ENCODE measurements around the gene CFB.

CFB gene

GRCh38 chr6:31947070-31947675 is 1.3 kb downstream of the CFB start:
- DNase-seq: peak in 1 of 10 donors; percentile 69
- intact Hi-C loops (cut with DNase I): no loop called here

- intact Hi-C loops (cut with DNase I): no loop called here
Observed at GRCh38 chr6:31947864-31948263, 2.0 kb downstream of the CFB start.

GRCh38 chr6:31948306-31948705 is 2.4 kb downstream of the CFB start:
- intact Hi-C loops (cut with DNase I): no loop called here

More at GRCh38 chr6:31947864-31948263, 2.0 kb downstream of the CFB start:
- no peak for DNase-seq

GRCh38 chr6:31948753-31949413 is 3.0 kb downstream of the CFB start:
- intact Hi-C loops (cut with DNase I): no loop called here
- peak in 1 of 10 donors; percentile 75 for DNase-seq

More at GRCh38 chr6:31948306-31948705, 2.4 kb downstream of the CFB start:
- DNase-seq: peak in 1 of 10 donors; percentile 14

- DNase-seq: peak in 1 of 10 donors; percentile 33
- intact Hi-C loops (cut with DNase I): loop anchor here (5.0 to 10.0 kb wide), 3 partner anchors 48 to 405 kb away; partner anchors contain the start of genes ATP6V1G2, DDX39B, LY6G5C and NFKBIL1
Observed at GRCh38 chr6:31949926-31950548, 4.1 kb downstream of the CFB start.

- intact Hi-C loops (cut with DNase I): loop anchor here (5.0 to 10.0 kb wide), 3 partner anchors 50 to 407 kb away; partner anchors contain the start of genes ATP6V1G2, DDX39B, LY6G5C and NFKBIL1
Observed at GRCh38 chr6:31952140-31952805, 6.4 kb downstream of the CFB start.

GRCh38 chr6:31952890-31953289 is 7.0 kb downstream of the CFB start:
- peak in 1 of 10 donors; percentile 43 for DNase-seq
- intact Hi-C loops (cut with DNase I): loop anchor here (5.0 to 10.0 kb wide), 3 partner anchors 51 to 408 kb away; partner anchors contain the start of genes ATP6V1G2, DDX39B, LY6G5C and NFKBIL1

More at GRCh38 chr6:31952140-31952805, 6.4 kb downstream of the CFB start:
- DNase-seq: peak in 8 of 10 donors; percentile 31 to 93 (median 56)

- DNase-seq: peak in 1 of 10 donors; percentile 70
- intact Hi-C loops (cut with DNase I): loop anchor here (5.0 to 10.0 kb wide), 3 partner anchors 52 to 410 kb away; partner anchors contain the start of genes ATP6V1G2, DDX39B, LY6G5C and NFKBIL1
Observed at GRCh38 chr6:31954511-31954910, 8.6 kb downstream of the CFB start.

GRCh38 chr6:31956796-31957195 is 10.9 kb downstream of the CFB start:
- peak in 1 of 10 donors; percentile 13 for DNase-seq
- intact Hi-C loops (cut with DNase I): loop anchor here (10.0 kb wide), 1 partner anchor 412 kb away; the partner anchor contains the start of genes ATP6V1G2, DDX39B and NFKBIL1

- peak in 1 of 10 donors; percentile 74 for DNase-seq
- intact Hi-C loops (cut with DNase I): loop anchor here (10.0 kb wide), 1 partner anchor 414 kb away; the partner anchor contains the start of genes ATP6V1G2, DDX39B and NFKBIL1
Observed at GRCh38 chr6:31958412-31958740, 12.5 kb downstream of the CFB start.

GRCh38 chr6:31958741-31959739 is 13.1 kb downstream of the CFB start, which contains the start of the genes NELFE and SKIC2:
Gene NELFE (minus strand): TSS chr6:31958971. CDS start chr6:31958446, 525 bp downstream.
Gene SKIC2 (plus strand): TSS chr6:31959175. CDS start chr6:31959193, 18 bp downstream.
- intact Hi-C loops (cut with DNase I): loop anchor here (1.0 to 10.0 kb wide), 2 partner anchors 12 to 414 kb away; partner anchors contain the start of genes ATP6V1G2, DDX39B and NFKBIL1
- peak; percentile 98 to 100 (median 99) for DNase-seq

GRCh38 chr6:31961616-31962015 is 15.7 kb downstream of the CFB start:
- DNase-seq: peak in 1 of 10 donors; percentile 66
- intact Hi-C loops (cut with DNase I): no loop called here

GRCh38 chr6:31963921-31964320 is 18.0 kb downstream of the CFB start:
- peak in 1 of 10 donors; percentile 41 for DNase-seq
- intact Hi-C loops (cut with DNase I): no loop called here

- intact Hi-C loops (cut with DNase I): no loop called here
- DNase-seq: peak in 2 of 10 donors; percentile 40 to 63
Observed at GRCh38 chr6:31965700-31966099, 19.8 kb downstream of the CFB start.

- DNase-seq: peak in 1 of 10 donors; percentile 17
- intact Hi-C loops (cut with DNase I): no loop called here
Observed at GRCh38 chr6:31966506-31966905, 20.6 kb downstream of the CFB start.

- peak in 2 of 10 donors; percentile 20 to 40 for DNase-seq
- intact Hi-C loops (cut with DNase I): no loop called here
Observed at GRCh38 chr6:31966997-31967925, 21.4 kb downstream of the CFB start.

- no peak for DNase-seq
- intact Hi-C loops (cut with DNase I): no loop called here
Observed at GRCh38 chr6:31967926-31968320, 22.0 kb downstream of the CFB start.

GRCh38 chr6:31968326-31968725 is 22.4 kb downstream of the CFB start:
- peak in 1 of 10 donors; percentile 76 for DNase-seq
- intact Hi-C loops (cut with DNase I): no loop called here

Data from posterior cingulate gyrus (tissue), 11 donors.